Vagina (tissue), 2 donors: ENCODE results near the gene ZNF98. TPM values are rescaled to one million over a fixed set of nuclear protein-coding genes. Genes with fewer than 3 reads are reported as not detected.

Experiments
- DNase-seq, 2 donors: peaks; one replicate each; pipeline ENCODE4 v3.0.0-alpha.2; 2017; ENCODE audit errors: extremely low spot score in 2 of 2
- H3K27ac ChIP-seq: fragments of 200-600 bp; sonication (generic); one replicate; pipeline ENCODE4 v1.5.1; 2019
- H3K27me3 ChIP-seq: fragments of 200-600 bp; sonication (generic); one replicate; pipeline ENCODE4 v1.5.1; 2019
- H3K36me3 ChIP-seq, 2 donors: fragments of 200-600 bp; sonication (generic); one replicate each; pipeline ENCODE4 v1.5.1; 2017 to 2019
- H3K4me1 ChIP-seq: fragments of 200-600 bp; sonication (generic); one replicate; pipeline ENCODE4 v1.5.1; 2019
- H3K4me3 ChIP-seq, 2 donors: fragments of 200-600 bp; sonication (generic); 1 replicate in 1 of 2; 2 replicates in 1 of 2; pipeline ENCODE4 v1.5.1; 2016 to 2019
- H3K9me3 ChIP-seq: fragments of 200-600 bp; sonication (generic); one replicate; pipeline ENCODE4 v1.5.1; 2019
- POLR2A ChIP-seq, 2 donors: fragments of 450-650 bp; IDR thresholded peaks; one replicate each; pipeline ENCODE4 v1.6.1; 2017; ENCODE audit warnings: antibody characterized with exemption in 2 of 2, mild to moderate bottlenecking in 2 of 2, moderate library complexity in 2 of 2
- POLR2AphosphoS5 ChIP-seq, 2 donors: sonication (generic); formaldehyde crosslinking; IDR thresholded peaks; one replicate each; pipeline ENCODE4 v1.9.0; 2017; ENCODE audit warnings: antibody characterized with exemption in 2 of 2, mild to moderate bottlenecking in 2 of 2, low read depth in 1 of 2; ENCODE audit not compliant: insufficient read depth in 1 of 2
- intact Hi-C: fragments of 100-400 bp; cut with DNase I; formaldehyde crosslinking; loops from one replicate; pipeline ENCODE4 v1.15.1; 2023
- small RNA-seq: library from RNA; depleted of rRNA; stranded (forward); fragments of <200 nt; gene quantifications from one replicate; pipeline ENCODE3, GENCODE V24; 2016
- total RNA-seq: library from RNA; depleted of rRNA; stranded (reverse); fragments of >200 nt; gene quantifications from one replicate; pipeline ENCODE4 v1.2.3, GENCODE V29; 2016
- TF ChIP-seq, protein P1 (sequence below), 3 experiments: fragments of 450-650 bp in 2 of 3; fragments of 200-600 bp in 1 of 3; sonication (generic) in 1 of 3; IDR thresholded peaks; one replicate each; pipeline ENCODE4 v1.5.1; 2017 to 2019; ENCODE audit warnings: antibody characterized with exemption in 3 of 3, mild to moderate bottlenecking in 2 of 3, moderate library complexity in 2 of 3

Gene ZNF98
- total RNA-seq, 1 donor from 2014 or later = 2.9 TPM

DNA sequence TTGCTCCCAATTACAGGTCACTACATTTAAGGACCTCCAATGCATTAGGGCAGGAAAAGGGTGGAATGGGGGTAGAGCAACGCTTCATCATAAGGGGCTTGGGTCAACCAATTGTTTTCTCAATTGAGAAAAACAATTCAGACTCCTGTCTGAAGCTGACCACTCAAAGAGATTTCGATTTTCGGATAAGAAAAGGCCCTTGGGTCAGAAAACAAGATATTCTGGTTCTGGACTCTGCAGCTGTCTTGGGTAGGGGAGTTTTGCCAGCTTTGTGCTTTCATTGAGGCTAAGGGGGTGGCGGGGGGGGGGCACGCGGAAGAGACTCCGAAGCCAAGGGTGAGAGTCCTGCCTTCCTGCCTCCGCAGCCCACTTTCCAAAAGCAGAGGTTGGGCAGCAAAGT lies 4.8 kb upstream of the ZNF98 start:
- no peak overlapping the region for H3K4me3 ChIP-seq
- intact Hi-C loops = no loop called here
- no peaks in the 10 kb centered on the region for H3K9me3 ChIP-seq
- H3K27me3 ChIP-seq = no peaks in the 10 kb centered on the region
- DNase-seq = no peak
- no peaks in the 10 kb centered on the region for H3K4me1 ChIP-seq
- TF ChIP-seq POLR2AphosphoS5 (IDR thresholded peaks at IDR 0.05; ENCODE audit: insufficient read depth in 1 of 2, low read depth in 1 of 2) = no peak
- TF ChIP-seq POLR2A (IDR thresholded peaks at IDR 0.05) = no peak
- TF ChIP-seq, protein P1, sequence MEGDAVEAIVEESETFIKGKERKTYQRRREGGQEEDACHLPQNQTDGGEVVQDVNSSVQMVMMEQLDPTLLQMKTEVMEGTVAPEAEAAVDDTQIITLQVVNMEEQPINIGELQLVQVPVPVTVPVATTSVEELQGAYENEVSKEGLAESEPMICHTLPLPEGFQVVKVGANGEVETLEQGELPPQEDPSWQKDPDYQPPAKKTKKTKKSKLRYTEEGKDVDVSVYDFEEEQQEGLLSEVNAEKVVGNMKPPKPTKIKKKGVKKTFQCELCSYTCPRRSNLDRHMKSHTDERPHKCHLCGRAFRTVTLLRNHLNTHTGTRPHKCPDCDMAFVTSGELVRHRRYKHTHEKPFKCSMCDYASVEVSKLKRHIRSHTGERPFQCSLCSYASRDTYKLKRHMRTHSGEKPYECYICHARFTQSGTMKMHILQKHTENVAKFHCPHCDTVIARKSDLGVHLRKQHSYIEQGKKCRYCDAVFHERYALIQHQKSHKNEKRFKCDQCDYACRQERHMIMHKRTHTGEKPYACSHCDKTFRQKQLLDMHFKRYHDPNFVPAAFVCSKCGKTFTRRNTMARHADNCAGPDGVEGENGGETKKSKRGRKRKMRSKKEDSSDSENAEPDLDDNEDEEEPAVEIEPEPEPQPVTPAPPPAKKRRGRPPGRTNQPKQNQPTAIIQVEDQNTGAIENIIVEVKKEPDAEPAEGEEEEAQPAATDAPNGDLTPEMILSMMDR (IDR thresholded peaks at IDR 0.05) = no peak
- no peak overlapping the region for H3K27ac ChIP-seq
- H3K36me3 ChIP-seq = no peaks in the 10 kb centered on the region

DNA sequence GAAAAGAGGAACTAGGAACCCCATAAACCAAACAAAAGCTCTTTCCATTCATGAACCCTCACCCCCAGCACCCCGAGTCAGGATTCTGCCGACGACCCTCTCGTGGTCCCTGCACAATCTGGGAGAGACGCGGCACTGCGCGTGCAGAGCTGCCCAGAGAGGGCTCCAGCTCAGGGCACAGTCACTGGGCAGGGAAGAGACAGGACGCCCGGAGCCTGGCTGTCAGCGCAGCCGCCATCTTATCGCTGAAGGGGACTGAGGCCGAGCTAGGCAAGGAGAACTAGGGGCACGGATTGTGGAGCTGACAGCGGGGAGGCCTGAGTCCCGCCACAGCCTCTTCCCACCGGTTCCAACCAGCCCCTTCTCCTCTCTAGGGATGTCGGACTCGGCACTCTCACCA lies 349 bp downstream of the ZNF98 start:
- Histone ChIP-seq H3K27me3 (no peaks in the 10 kb centered on the region), H3K4me1 (no peaks in the 10 kb centered on the region), H3K4me3 (peak overlapping the region; percentile 16 to 19), H3K36me3 (no peaks in the 10 kb centered on the region), H3K9me3 (no peaks in the 10 kb centered on the region), H3K27ac (no peak overlapping the region)
- DNase-seq = no peak
- no peak for TF ChIP-seq POLR2A (IDR thresholded peaks at IDR 0.05)
- TF ChIP-seq, protein P1 (IDR thresholded peaks at IDR 0.05) = no peak
- no peak for TF ChIP-seq POLR2AphosphoS5 (IDR thresholded peaks at IDR 0.05; ENCODE audit: insufficient read depth in 1 of 2, low read depth in 1 of 2)
- intact Hi-C loops = no loop called here

DNA sequence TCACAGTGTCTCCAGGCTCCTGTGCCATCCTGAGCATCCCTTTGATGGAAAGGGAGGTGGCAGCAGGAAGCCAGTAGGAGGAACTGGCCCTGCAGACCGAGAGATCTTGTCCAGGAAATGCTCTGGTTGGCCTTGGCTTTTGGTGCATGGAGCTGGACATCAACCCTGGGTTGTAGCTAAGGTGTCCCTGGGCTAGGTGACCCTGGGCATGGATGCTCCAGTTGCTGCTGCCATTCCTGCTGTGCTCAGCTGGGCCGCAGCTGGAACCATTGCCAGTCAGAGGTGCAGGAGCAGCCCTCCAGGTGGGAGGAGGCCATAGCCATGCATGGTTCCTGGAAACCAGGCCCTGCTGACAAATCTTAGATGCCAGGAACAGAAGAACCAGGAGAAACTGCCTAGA lies 67.5 kb downstream of the ZNF98 start:
- peak in 1 of 2 donors; percentile 54 for DNase-seq

More for the DNA sequence above, 67.5 kb downstream of the ZNF98 start:
- TF ChIP-seq, protein P1 (IDR thresholded peaks at IDR 0.05) = no peak
- TF ChIP-seq POLR2AphosphoS5 (IDR thresholded peaks at IDR 0.05; ENCODE audit: insufficient read depth in 1 of 2, low read depth in 1 of 2) (no peak), POLR2A (IDR thresholded peaks at IDR 0.05) (no peak)
- intact Hi-C loops = no loop called here
- Histone ChIP-seq H3K4me1 (no peaks in the 10 kb centered on the region), H3K9me3 (no peaks in the 10 kb centered on the region), H3K27me3 (no peaks in the 10 kb centered on the region), H3K4me3 (no peak overlapping the region), H3K36me3 (no peaks in the 10 kb centered on the region), H3K27ac (no peak overlapping the region)

Small RNA genes within 50 kb of the gene (small RNA-seq; reads per million reads assigned to genes)
- not detected for gene AC011494.1

Other genes starting within 250 kb of the ZNF98 start
- gene ZNF676, start 225.4 kb downstream of the ZNF98 start, total RNA-seq = 0.74 TPM
- gene ZNF729, start 135.9 kb downstream of the ZNF98 start, total RNA-seq = not detected
- gene ZNF492, start 212.0 kb upstream of the ZNF98 start, total RNA-seq = not detected